HEK293 (cell line): ENCODE data around the gene ACSL3.

Experiments
- CTCF ChIA-PET: fragments of 350-600 bp; formaldehyde crosslinking; extraction: SDS; loops from one replicate; lab custom pipeline; 2021; ENCODE audit warnings: antibody characterized with exemption; lab: Yijun Ruan, JAX
- POLR2A ChIA-PET: fragments of 300-600 bp; formaldehyde crosslinking; extraction: SDS; loops from one replicate; lab custom pipeline; 2020; ENCODE audit warnings: antibody characterized with exemption, inconsistent platforms; lab: Yijun Ruan, JAX
- H3K27ac ChIP-seq: fragments of 200-500 bp; sonication (Bioruptor generic); 2 replicates; pipeline ENCODE4 v1.5.1; 2014; ENCODE audit warnings: low read depth, low read length, control low read depth, inconsistent platforms; ENCODE audit errors: extremely low read depth
- H3K36me3 ChIP-seq, 2 experiments: fragments of 200-500 bp in 1 of 2; sonication (Bioruptor generic) in 1 of 2; 1 replicate in 1 of 2; 2 replicates in 1 of 2; pipeline ENCODE4 v1.5.1; 2014 to 2017; ENCODE audit warnings: inconsistent platforms in 2 of 2, low read length in 2 of 2; ENCODE audit not compliant: control insufficient read depth in 2 of 2, insufficient read depth in 1 of 2
- H3K4me1 ChIP-seq: fragments of 200-500 bp; sonication (Bioruptor generic); 2 replicates; pipeline ENCODE4 v1.5.1; 2014; ENCODE audit warnings: mild to moderate bottlenecking, low read length, inconsistent platforms; ENCODE audit not compliant: control insufficient read depth, insufficient read depth
- H3K4me3 ChIP-seq: 2 replicates; pipeline ENCODE4 v1.5.1; 2011; ENCODE audit warnings: low read depth, mild to moderate bottlenecking, control low read depth, low read length, moderate library complexity
- H3K9me3 ChIP-seq: fragments of 200-500 bp; sonication (Bioruptor generic); 2 replicates; pipeline ENCODE4 v1.5.1; 2014; ENCODE audit warnings: low read depth, low read length, inconsistent platforms; ENCODE audit not compliant: control insufficient read depth, insufficient read depth
- ATF2 ChIP-seq: fragments of 450-650 bp; formaldehyde crosslinking; IDR thresholded peaks from 2 replicates; pipeline ENCODE4 v1.5.1; 2016; ENCODE audit warnings: missing biosample characterization, missing genetic modification characterization, low read depth
- BCL11B ChIP-seq: fragments of 450-650 bp; formaldehyde crosslinking; IDR thresholded peaks from 2 replicates; pipeline ENCODE4 v1.5.1; 2016; ENCODE audit warnings: low read depth, missing biosample characterization, missing genetic modification characterization
- MYNN ChIP-seq: fragments of 450-650 bp; formaldehyde crosslinking; IDR thresholded peaks from 2 replicates; pipeline ENCODE4 v1.5.1; 2016; ENCODE audit warnings: missing biosample characterization, missing genetic modification characterization, borderline replicate concordance
- REPIN1 ChIP-seq: fragments of 450-650 bp; formaldehyde crosslinking; IDR thresholded peaks from 2 replicates; pipeline ENCODE4 v1.5.1; 2017; ENCODE audit warnings: missing biosample characterization, missing genetic modification characterization, low read depth
- REST ChIP-seq: fragments of 450-650 bp; formaldehyde crosslinking; IDR thresholded peaks from 2 replicates; pipeline ENCODE4 v1.5.1; 2016; ENCODE audit warnings: missing biosample characterization, missing genetic modification characterization
- ZBTB6 ChIP-seq: fragments of 450-650 bp; formaldehyde crosslinking; IDR thresholded peaks from 2 replicates; pipeline ENCODE4 v1.5.1; 2017; ENCODE audit warnings: missing biosample characterization, missing genetic modification characterization
- ZFP69B ChIP-seq: fragments of 450-650 bp; formaldehyde crosslinking; IDR thresholded peaks from 2 replicates; pipeline ENCODE4 v1.5.1; 2016; ENCODE audit warnings: missing biosample characterization, missing genetic modification characterization
- ZNF114 ChIP-seq: fragments of 450-650 bp; formaldehyde crosslinking; IDR thresholded peaks from 2 replicates; pipeline ENCODE4 v1.5.0; 2017; ENCODE audit warnings: missing biosample characterization, missing genetic modification characterization
- ZNF133 ChIP-seq: fragments of 450-650 bp; formaldehyde crosslinking; IDR thresholded peaks from 2 replicates; pipeline ENCODE4 v1.5.1; 2016; ENCODE audit warnings: missing biosample characterization, missing genetic modification characterization
- ZNF138 ChIP-seq: fragments of 450-650 bp; formaldehyde crosslinking; IDR thresholded peaks from 2 replicates; pipeline ENCODE4 v1.5.1; 2016; ENCODE audit warnings: missing biosample characterization, missing genetic modification characterization, borderline replicate concordance
- ZNF239 ChIP-seq: fragments of 450-650 bp; formaldehyde crosslinking; IDR thresholded peaks from 2 replicates; pipeline ENCODE4 v1.5.1; 2016; ENCODE audit warnings: missing biosample characterization, missing genetic modification characterization
- ZNF248 ChIP-seq: fragments of 450-650 bp; formaldehyde crosslinking; IDR thresholded peaks from 2 replicates; pipeline ENCODE4 v1.5.1; 2017; ENCODE audit warnings: missing biosample characterization, missing genetic modification characterization
- ZNF266 ChIP-seq: fragments of 450-650 bp; formaldehyde crosslinking; IDR thresholded peaks from 2 replicates; pipeline ENCODE4 v1.5.1; 2016; ENCODE audit warnings: missing biosample characterization, missing genetic modification characterization, low read depth
- ZNF350 ChIP-seq: fragments of 450-650 bp; formaldehyde crosslinking; IDR thresholded peaks from 2 replicates; pipeline ENCODE4 v1.5.0; 2017; ENCODE audit warnings: missing biosample characterization, mild to moderate bottlenecking, missing genetic modification characterization
- ZNF48 ChIP-seq: fragments of 450-650 bp; formaldehyde crosslinking; IDR thresholded peaks from 2 replicates; pipeline ENCODE4 v1.5.1; 2016; ENCODE audit warnings: missing biosample characterization, missing genetic modification characterization
- ZNF514 ChIP-seq: fragments of 450-650 bp; formaldehyde crosslinking; IDR thresholded peaks from 2 replicates; pipeline ENCODE4 v1.5.1; 2016; ENCODE audit warnings: missing biosample characterization, missing genetic modification characterization
- ZNF529 ChIP-seq: fragments of 450-650 bp; formaldehyde crosslinking; IDR thresholded peaks from 2 replicates; pipeline ENCODE4 v1.5.1; 2017; ENCODE audit warnings: missing genetic modification characterization, missing biosample characterization; ENCODE audit not compliant: insufficient replicate concordance
- ZNF548 ChIP-seq: fragments of 450-650 bp; formaldehyde crosslinking; IDR thresholded peaks from 2 replicates; pipeline ENCODE4 v1.5.1; 2016; ENCODE audit warnings: missing biosample characterization, missing genetic modification characterization
- ZNF558 ChIP-seq: fragments of 450-650 bp; formaldehyde crosslinking; IDR thresholded peaks from 2 replicates; pipeline ENCODE4 v1.5.1; 2016; ENCODE audit warnings: missing biosample characterization, missing genetic modification characterization
- ZNF585B ChIP-seq: fragments of 450-650 bp; formaldehyde crosslinking; IDR thresholded peaks from 2 replicates; pipeline ENCODE4 v1.5.1; 2016; ENCODE audit warnings: missing biosample characterization, missing genetic modification characterization
- ZNF639 ChIP-seq: fragments of 450-650 bp; formaldehyde crosslinking; IDR thresholded peaks from 2 replicates; pipeline ENCODE4 v1.5.1; 2016; ENCODE audit warnings: missing biosample characterization, missing genetic modification characterization
- ZNF768 ChIP-seq: fragments of 450-650 bp; formaldehyde crosslinking; IDR thresholded peaks from 2 replicates; pipeline ENCODE4 v1.5.1; 2018; ENCODE audit warnings: missing biosample characterization, mild to moderate bottlenecking, missing genetic modification characterization
- ZNF837 ChIP-seq: fragments of 450-650 bp; formaldehyde crosslinking; IDR thresholded peaks from 2 replicates; pipeline ENCODE4 v1.5.1; 2016; ENCODE audit warnings: missing biosample characterization, missing genetic modification characterization

Gene ACSL3

GRCh38 chr2:222949073-222949472 is 88.2 kb downstream of the ACSL3 start (continued):
- TF ChIP-seq ATF2 (tag by site-specific recombination): no peak
- TF ChIP-seq ZNF266 (tag by site-specific recombination): no peak
- TF ChIP-seq MYNN (tag by site-specific recombination): no peak
- no peak for TF ChIP-seq ZNF239 (tag by site-specific recombination)
- TF ChIP-seq ZNF558 (tag by site-specific recombination): no peak
- TF ChIP-seq BCL11B: no peak
- TF ChIP-seq, all 188 proteins: peak for 0

- ChIA-PET CTCF (interaction anchor here (1.0 to 3.2 kb wide), 5 partner anchors 10 to 259 kb away, joined by 3 to 17 read pairs (median 4); no protein-coding TSS in a partner anchor), POLR2A (no interaction called here)
- H3K4me3 ChIP-seq: no peak overlapping the region
- no peak overlapping the region for H3K27ac ChIP-seq
- H3K9me3 ChIP-seq: no peaks in the 10 kb centered on the region
- TF ChIP-seq ZNF350 (no peak), ZNF548 (tag by site-specific recombination) (peak; percentile 40; the same call in 1 of the 2 replicates)
- no peaks in the 10 kb centered on the region for H3K36me3 ChIP-seq
- H3K4me1 ChIP-seq: no peaks in the 10 kb centered on the region
These were observed 89.0 kb downstream of the ACSL3 start for GRCh38 chr2:222949690-222950323.

GRCh38 chr2:222950638-222951285 is 89.9 kb downstream of the ACSL3 start:
- TF ChIP-seq ZNF133 (tag by site-specific recombination) (no peak), ZNF514 (tag by site-specific recombination) (no peak), ZNF48 (no peak), ZNF585B (no peak), REPIN1 (tag by site-specific recombination) (no peak), ZFP69B (tag by site-specific recombination) (no peak), ZBTB6 (tag by site-specific recombination) (no peak), ZNF529 (no peak)
- Histone ChIP-seq H3K36me3 (no peaks in the 10 kb centered on the region), H3K9me3 (no peaks in the 10 kb centered on the region), H3K4me1 (no peaks in the 10 kb centered on the region), H3K27ac (no peak overlapping the region), H3K4me3 (no peak overlapping the region)
- ChIA-PET POLR2A (no interaction called here), CTCF (interaction anchor here (1.0 to 3.2 kb wide), 5 partner anchors 12 to 260 kb away, joined by 3 to 17 read pairs (median 8); no protein-coding TSS in a partner anchor)

GRCh38 chr2:222952204-222952603 is 91.4 kb downstream of the ACSL3 start:
- no peak overlapping the region for H3K4me3 ChIP-seq
- no peak overlapping the region for H3K27ac ChIP-seq
- ChIA-PET POLR2A (no interaction called here), CTCF (interaction anchor here (0.6 to 2.0 kb wide), 5 partner anchors 13 to 261 kb away, joined by 3 to 9 read pairs (median 6); no protein-coding TSS in a partner anchor)
- no peaks in the 10 kb centered on the region for H3K9me3 ChIP-seq
- H3K4me1 ChIP-seq: no peaks in the 10 kb centered on the region
- H3K36me3 ChIP-seq: no peaks in the 10 kb centered on the region
- TF ChIP-seq ZNF138 (tag by site-specific recombination) (no peak), ZNF114 (tag by site-specific recombination) (no peak), ZNF768 (tag by site-specific recombination) (no peak), ZNF639 (no peak), REST (tag by site-specific recombination) (no peak), ZNF837 (tag by site-specific recombination) (no peak), ZNF248 (no peak)
